ENCODE results near the gene NPEPL1. TPM values are rescaled to one million over a fixed set of nuclear protein-coding genes. Genes with fewer than 3 reads are reported as not detected.

NPEPL1 gene
- total RNA-seq, 1 experiment from 2014 or later, result 23.4 TPM

GRCh38 chr20:58701431-58702160 is 9.0 kb downstream of the NPEPL1 start:
- intact Hi-C loops (cut with micrococcal nuclease), result no loop called here
- TF ChIP-seq CTCF (IDR thresholded peaks at IDR 0.05; ENCODE audit: unreplicated experiment), result no peak
- H3K27me3 Mint-ChIP-seq (ENCODE audit: insufficient read depth, unreplicated experiment), result no peaks in the 10 kb centered on the region
- H3K4me1 Mint-ChIP-seq (ENCODE audit: insufficient read depth, unreplicated experiment), result no peaks in the 10 kb centered on the region
- H3K27ac Mint-ChIP-seq (ENCODE audit: low read depth, unreplicated experiment), result no peak overlapping the region
- no peak for DNase-seq (ENCODE audit: unreplicated experiment)
- CTCF ChIA-PET, result no interaction called here
- H3K36me3 Mint-ChIP-seq (ENCODE audit: insufficient read depth, unreplicated experiment), result peaks cover 25% of the 10 kb centered on the region
- no peak overlapping the region for H3K4me3 Mint-ChIP-seq (ENCODE audit: unreplicated experiment)
- BruUV-seq (replicated peaks), result no TSS peak
- no peaks in the 10 kb centered on the region for H3K9me3 Mint-ChIP-seq (ENCODE audit: unreplicated experiment)
- POLR2A ChIA-PET, result interaction anchor here (0.7 kb wide), 1 partner anchor 101 kb away, joined by 3 read pairs; no protein-coding TSS in a partner anchor

GRCh38 chr20:58702161-58702510 is 9.5 kb downstream of the NPEPL1 start:
- no peak for DNase-seq (ENCODE audit: unreplicated experiment)
- Mint-ChIP-seq H3K36me3 (ENCODE audit: insufficient read depth, unreplicated experiment) (peaks cover 26% of the 10 kb centered on the region), H3K4me1 (ENCODE audit: insufficient read depth, unreplicated experiment) (no peaks in the 10 kb centered on the region), H3K27ac (ENCODE audit: low read depth, unreplicated experiment) (no peak overlapping the region), H3K27me3 (ENCODE audit: insufficient read depth, unreplicated experiment) (no peaks in the 10 kb centered on the region), H3K4me3 (ENCODE audit: unreplicated experiment) (no peak overlapping the region), H3K9me3 (ENCODE audit: unreplicated experiment) (no peaks in the 10 kb centered on the region)
- CTCF ChIA-PET, result interaction anchor here (0.6 kb wide), 1 partner anchor 9 kb away, joined by 3 read pairs; no protein-coding TSS in a partner anchor
- no peak for TF ChIP-seq CTCF (IDR thresholded peaks at IDR 0.05; ENCODE audit: unreplicated experiment)
- POLR2A ChIA-PET, result interaction anchor here (0.7 kb wide), 2 partner anchors 100 to 1124 kb away, joined by 3 read pairs; no protein-coding TSS in a partner anchor
- no TSS peak for BruUV-seq (replicated peaks)
- intact Hi-C loops (cut with micrococcal nuclease), result no loop called here

- peaks cover 32% of the 10 kb centered on the region for H3K36me3 Mint-ChIP-seq (ENCODE audit: insufficient read depth, unreplicated experiment)
- no peak overlapping the region for H3K27ac Mint-ChIP-seq (ENCODE audit: low read depth, unreplicated experiment)
- POLR2A ChIA-PET, result interaction anchor here (0.7 kb wide), 1 partner anchor 1123 kb away, joined by 3 read pairs; no protein-coding TSS in a partner anchor
- peak; percentile 19 for TF ChIP-seq CTCF (IDR thresholded peaks at IDR 0.05; ENCODE audit: unreplicated experiment)
- H3K4me3 Mint-ChIP-seq (ENCODE audit: unreplicated experiment), result no peak overlapping the region
- H3K4me1 Mint-ChIP-seq (ENCODE audit: insufficient read depth, unreplicated experiment), result no peaks in the 10 kb centered on the region
- BruUV-seq (replicated peaks), result no TSS peak
- no peaks in the 10 kb centered on the region for H3K27me3 Mint-ChIP-seq (ENCODE audit: insufficient read depth, unreplicated experiment)
- intact Hi-C loops (cut with micrococcal nuclease), result no loop called here
- CTCF ChIA-PET, result interaction anchor here (0.6 to 2.8 kb wide), 6 partner anchors 8 to 700 kb away, joined by 3 to 10 read pairs (median 3); no protein-coding TSS in a partner anchor
- no peak for DNase-seq (ENCODE audit: unreplicated experiment)
- H3K9me3 Mint-ChIP-seq (ENCODE audit: unreplicated experiment), result no peaks in the 10 kb centered on the region
Observed at GRCh38 chr20:58702859-58703648, 10.5 kb downstream of the NPEPL1 start.

DNA sequence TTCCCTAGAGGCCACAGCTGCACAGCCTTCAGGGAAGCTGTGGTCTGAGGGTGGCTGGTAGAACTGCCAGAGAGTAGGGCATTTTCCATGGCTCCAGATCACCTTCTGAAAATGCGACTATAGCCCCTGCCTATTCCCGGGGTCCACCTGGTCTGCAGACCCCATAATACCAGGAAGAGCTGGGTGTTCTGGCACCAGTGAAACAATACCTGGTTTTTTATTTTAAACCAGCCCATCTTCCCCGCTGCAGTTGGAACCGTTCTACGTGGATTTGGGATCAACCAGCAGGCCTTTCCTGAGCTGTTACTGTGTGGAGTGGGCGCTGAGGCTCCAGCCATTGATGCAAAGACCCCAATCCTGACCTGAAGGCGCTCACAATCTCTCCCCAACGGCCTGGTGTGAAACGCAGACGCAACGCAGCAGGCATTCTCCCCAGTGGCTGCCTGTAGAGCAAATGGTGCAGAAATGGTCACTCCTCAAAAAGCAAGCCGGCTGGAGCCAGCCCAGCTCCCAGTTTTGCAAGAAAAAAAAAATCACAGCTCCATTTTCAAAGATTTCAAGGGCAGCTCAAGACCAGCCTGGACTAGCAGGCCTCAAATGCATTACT is 11.3 kb downstream of the NPEPL1 start:
- intact Hi-C loops (cut with micrococcal nuclease), result no loop called here
- BruUV-seq (replicated peaks), result no TSS peak
- Mint-ChIP-seq H3K27me3 (ENCODE audit: insufficient read depth, unreplicated experiment) (no peaks in the 10 kb centered on the region), H3K4me1 (ENCODE audit: insufficient read depth, unreplicated experiment) (no peaks in the 10 kb centered on the region), H3K27ac (ENCODE audit: low read depth, unreplicated experiment) (no peak overlapping the region), H3K4me3 (ENCODE audit: unreplicated experiment) (no peak overlapping the region), H3K36me3 (ENCODE audit: insufficient read depth, unreplicated experiment) (peaks cover 32% of the 10 kb centered on the region), H3K9me3 (ENCODE audit: unreplicated experiment) (no peaks in the 10 kb centered on the region)
- ChIA-PET POLR2A (no interaction called here), CTCF (interaction anchor here (0.6 to 2.8 kb wide), 4 partner anchors 10 to 701 kb away, joined by 3 to 10 read pairs (median 3); no protein-coding TSS in a partner anchor)
- no peak for TF ChIP-seq CTCF (IDR thresholded peaks at IDR 0.05; ENCODE audit: unreplicated experiment)
- DNase-seq (ENCODE audit: unreplicated experiment), result no peak

Data from MCF 10A (cell line).